Stomach (tissue), 9 donors: ENCODE data around the gene SARS2. TPM values are rescaled to one million over a fixed set of nuclear protein-coding genes. Genes with fewer than 3 reads are reported as not detected.
"Not testable (repeated sequence)": the region's sequence is repeated elsewhere in the genome, so short reads cannot be mapped to it uniquely, and the experiment has no call there.

Source experiments
- DNase-seq, 2 donors: peaks; one replicate each; pipeline versions ENCODE4 v3.0.0 to v3.0.0-alpha.2; 2013 to 2019
- H3K27ac ChIP-seq, 5 donors: fragments of 200-600 bp in 4 of 5; sonication (generic) in 4 of 5; one replicate each; pipeline ENCODE4 v1.5.1; 2013 to 2019; ENCODE audit warnings: mild to moderate bottlenecking in 1 of 5, moderate library complexity in 1 of 5
- H3K27me3 ChIP-seq, 3 donors: fragments of 200-600 bp; sonication (generic); one replicate each; pipeline ENCODE4 v1.5.1; 2017 to 2019; ENCODE audit warnings: mixed run types in 1 of 3
- H3K36me3 ChIP-seq, 4 donors: fragments of 200-600 bp; sonication (generic); 1 replicate in 3 of 4; 2 replicates in 1 of 4; pipeline ENCODE4 v1.5.1; 2016 to 2019
- H3K4me1 ChIP-seq, 4 donors: fragments of 200-600 bp; sonication (generic); one replicate each; pipeline ENCODE4 v1.5.1; 2016 to 2019
- H3K4me3 ChIP-seq, 4 donors: fragments of 200-600 bp; sonication (generic) in 3 of 4; one replicate each; pipeline ENCODE4 v1.5.1; 2016 to 2019; ENCODE audit warnings: mild to moderate bottlenecking in 1 of 4
- H3K9me3 ChIP-seq, 4 donors: fragments of 200-600 bp; sonication (generic); one replicate each; pipeline ENCODE4 v1.5.1; 2016 to 2019
- CTCF ChIP-seq, 7 experiments: fragments of 450-650 bp in 4 of 7; fragments of 200-600 bp in 3 of 7; sonication (generic) in 3 of 7; IDR thresholded peaks; one replicate each; pipeline ENCODE4 v1.5.1; 2016 to 2019; ENCODE audit warnings: antibody characterized with exemption in 7 of 7, control low read depth in 2 of 7, mild to moderate bottlenecking in 1 of 7
- EP300 ChIP-seq: sonication (generic); formaldehyde crosslinking; IDR thresholded peaks from one replicate; pipeline ENCODE4 v1.6.1; 2017; ENCODE audit warnings: antibody characterized with exemption
- POLR2A ChIP-seq, 4 donors: fragments of 450-650 bp; IDR thresholded peaks; one replicate each; pipeline ENCODE4 v1.6.1; 2016; ENCODE audit warnings: antibody characterized with exemption in 4 of 4, control low read depth in 2 of 4, mild to moderate bottlenecking in 1 of 4, moderate library complexity in 1 of 4
- POLR2AphosphoS5 ChIP-seq, 3 donors: sonication (generic); formaldehyde crosslinking; IDR thresholded peaks; one replicate each; pipeline ENCODE4 v1.6.1; 2016; ENCODE audit warnings: antibody characterized with exemption in 3 of 3
- WGBS, 5 donors: extraction: QIAGEN DNeasy Blood & Tissue Kit in 3 of 5; methylation state at CpG; one replicate each; pipeline versions ENCODE4 v1.1.5 to v1.1.7; 2013 to 2018; 5-methylcytosine and 5-hydroxymethylcytosine counted together
- intact Hi-C: fragments of 100-400 bp; cut with DNase I; formaldehyde crosslinking; loops from one replicate; pipeline ENCODE4 v1.15.1; 2023; ENCODE audit warnings: low total_unique reads
- polyA plus RNA-seq, 3 donors: library from polyadenylated mRNA; stranded (reverse); fragments of 200-250 nt; gene quantifications; one replicate each; pipeline ENCODE4 v1.2.3, GENCODE V29; 2013
- total RNA-seq, 5 donors: library from RNA; depleted of rRNA; stranded (reverse); fragments of >200 nt; gene quantifications; one replicate each; pipeline versions ENCODE4 v1.1.0 to v1.2.3, GENCODE V29; 2014 to 2016
- donor health status: healthy with polysubstance abuse.
- donor health status: Bipolar disorder and iron deficiency.
- donor health status: healthy.

SARS2 gene
- total and polyA plus RNA-seq, 8 donors, result 4.9 to 59.4 (median 27.7) TPM; not detected in 1

DNA sequence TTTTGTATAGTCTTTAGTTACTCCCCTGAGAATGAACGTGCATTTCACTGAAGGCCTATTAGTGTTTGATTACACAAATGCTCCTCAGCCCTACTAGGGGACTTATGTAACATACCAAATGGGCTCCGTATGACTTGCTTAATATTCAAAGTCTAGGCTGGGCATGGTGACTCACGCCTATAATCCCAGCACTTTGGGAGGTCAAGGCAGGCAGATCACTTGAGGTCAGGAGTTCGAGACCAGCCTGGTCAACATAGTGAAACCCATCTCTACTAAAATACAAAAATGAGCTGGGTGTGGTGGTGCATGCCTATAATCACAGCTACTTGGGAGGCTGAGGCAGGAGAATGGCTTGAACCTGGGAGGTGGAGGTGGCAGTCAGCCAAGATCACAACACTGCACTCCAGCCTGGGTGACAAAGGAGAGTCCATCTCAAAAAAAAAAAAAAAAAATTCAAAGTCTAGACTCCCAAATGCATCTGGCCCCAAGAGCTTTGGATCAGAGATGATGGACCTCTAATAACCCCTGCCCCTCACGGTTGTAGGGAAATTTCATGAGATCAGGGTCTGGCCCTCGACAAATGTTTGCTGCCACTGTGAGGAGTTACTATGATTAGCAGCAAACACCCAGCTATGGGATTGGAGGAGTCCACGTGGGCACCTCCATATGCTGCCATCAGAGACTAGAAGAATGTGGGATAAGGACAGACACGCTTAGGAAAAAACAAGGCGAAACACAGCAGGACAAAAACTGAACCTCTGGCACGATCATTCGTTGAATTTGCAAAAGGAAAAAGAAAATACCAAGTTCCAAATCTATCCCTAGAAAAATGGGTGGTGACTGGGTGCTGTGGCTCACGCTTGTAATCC lies 40.3 kb upstream of the SARS2 start:
- Histone ChIP-seq H3K27ac (no peak overlapping the region), H3K36me3 (peaks cover 0 to 4% (median 0%) of the 10 kb centered on the region in 4 donors), H3K4me3 (no peak overlapping the region), H3K4me1 (peaks cover 0 to 28% (median 14%) of the 10 kb centered on the region in 4 donors), H3K27me3 (peaks cover 0 to 10% (median 9%) of the 10 kb centered on the region in 3 donors), H3K9me3 (no peaks in the 10 kb centered on the region)
- intact Hi-C loops, result no loop called here
- TF ChIP-seq POLR2A (IDR thresholded peaks at IDR 0.05) (no peak), CTCF (IDR thresholded peaks at IDR 0.05) (no peak), EP300 (no peak), POLR2AphosphoS5 (IDR thresholded peaks at IDR 0.05) (no peak)
- no peak for DNase-seq
- 79 to 83% (median 83%) methylated on average over 12 of the region's 12 CpGs for WGBS, 5 donors

DNA sequence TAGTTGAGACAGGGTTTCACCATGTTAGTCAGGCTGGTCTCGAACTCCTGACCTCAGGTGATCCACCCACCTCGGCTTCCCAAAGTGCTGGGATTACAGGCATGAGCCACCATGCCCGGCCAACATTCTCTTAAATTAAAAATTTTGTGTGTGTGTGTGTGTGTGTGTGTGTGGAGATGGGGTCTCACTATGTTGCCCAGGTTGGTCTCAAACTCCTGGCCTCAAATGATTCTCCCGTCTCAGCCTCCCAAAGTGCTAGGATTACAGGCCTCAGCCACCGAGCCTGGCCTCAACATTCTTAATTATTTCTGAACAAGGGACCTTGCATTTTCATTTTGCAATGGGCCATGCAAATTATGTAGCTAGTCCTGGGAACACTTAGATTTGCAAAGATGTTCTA lies 35.6 kb upstream of the SARS2 start:
- WGBS, 5 donors, result 91 to 99% (median 97%) methylated on average over 5 of the region's 5 CpGs
- Histone ChIP-seq H3K4me1 (peaks cover 0 to 20% (median 5%) of the 10 kb centered on the region in 4 donors), H3K36me3 (peaks cover 0 to 18% (median 0%) of the 10 kb centered on the region in 4 donors)
- intact Hi-C loops, H3K27ac ChIP-seq, H3K4me3 ChIP-seq, H3K9me3 ChIP-seq, H3K27me3 ChIP-seq, DNase-seq: not testable (repeated sequence)

DNA sequence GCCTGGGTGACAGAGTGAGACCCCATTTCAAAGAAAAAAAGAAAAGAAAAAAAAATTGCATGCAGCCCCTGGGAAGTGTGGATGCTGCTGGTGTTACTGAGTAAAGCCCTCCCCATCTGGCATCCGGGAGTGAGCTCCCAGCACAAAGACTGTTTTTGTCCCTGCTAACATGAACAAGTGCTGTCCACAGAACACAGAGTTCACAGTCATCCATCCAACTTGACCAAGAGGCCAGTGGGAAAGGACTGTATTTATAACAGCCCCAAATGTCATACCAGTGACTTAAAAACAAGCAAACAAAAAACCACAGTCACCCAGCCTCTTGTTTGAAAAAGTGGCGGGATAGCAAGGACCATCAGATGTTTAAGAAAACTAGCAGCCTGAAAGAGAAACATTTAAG lies 34.2 kb upstream of the SARS2 start:
- 89 to 97% (median 94%) methylated on average over 2 of the region's 2 CpGs for WGBS, 5 donors

GRCh38 chr19:38959618-38960017 lies 29.1 kb upstream of the SARS2 start:
- H3K4me1 ChIP-seq, result peaks cover 0 to 11% (median 5%) of the 10 kb centered on the region in 4 donors
- WGBS, 5 donors, result 84 to 89% (median 87%) methylated on average over 5 of the region's 5 CpGs
- intact Hi-C loops, result no loop called here
- TF ChIP-seq POLR2A (IDR thresholded peaks at IDR 0.05) (no peak), EP300 (no peak), POLR2AphosphoS5 (IDR thresholded peaks at IDR 0.05) (no peak), CTCF (IDR thresholded peaks at IDR 0.05) (no peak)
- no peak overlapping the region for H3K4me3 ChIP-seq
- no peaks in the 10 kb centered on the region for H3K27me3 ChIP-seq
- H3K9me3 ChIP-seq, result no peaks in the 10 kb centered on the region
- DNase-seq, result no peak
- peaks cover 0 to 24% (median 3%) of the 10 kb centered on the region in 4 donors for H3K36me3 ChIP-seq
- H3K27ac ChIP-seq, result no peak overlapping the region

More for the DNA sequence above, 34.2 kb upstream of the SARS2 start:
- intact Hi-C loops, result no loop called here
- H3K36me3 ChIP-seq, result peaks cover 0 to 18% (median 0%) of the 10 kb centered on the region in 4 donors
- no peak overlapping the region for H3K27ac ChIP-seq
- no peak overlapping the region for H3K4me3 ChIP-seq
- TF ChIP-seq EP300 (no peak), POLR2AphosphoS5 (IDR thresholded peaks at IDR 0.05) (no peak), POLR2A (IDR thresholded peaks at IDR 0.05) (no peak), CTCF (IDR thresholded peaks at IDR 0.05) (no peak)
- peaks cover 0 to 11% (median 5%) of the 10 kb centered on the region in 4 donors for H3K4me1 ChIP-seq
- no peaks in the 10 kb centered on the region for H3K27me3 ChIP-seq
- no peak for DNase-seq
- H3K9me3 ChIP-seq, result no peaks in the 10 kb centered on the region

DNA sequence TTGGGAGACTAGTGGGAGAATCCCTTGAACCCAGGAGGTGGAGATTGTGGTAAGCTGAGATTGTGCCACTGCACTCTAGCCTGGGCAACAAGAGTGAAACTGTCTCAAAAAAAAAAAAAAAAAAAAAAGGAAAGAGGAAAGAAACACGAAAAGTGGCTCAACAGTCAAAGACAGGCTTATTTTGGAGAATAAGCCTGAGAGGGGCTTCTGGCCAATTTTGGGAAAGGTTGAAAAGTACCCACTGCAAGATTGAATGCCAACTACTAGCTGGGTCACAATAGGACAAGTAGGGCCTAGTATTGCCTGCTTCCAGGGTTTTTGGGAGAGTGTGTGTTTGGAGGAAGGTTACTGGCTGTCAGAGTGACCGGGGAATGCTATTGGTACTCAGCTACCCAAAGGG lies 27.7 kb upstream of the SARS2 start:
- Histone ChIP-seq H3K4me3 (no peak overlapping the region), H3K36me3 (peaks cover 0 to 14% (median 5%) of the 10 kb centered on the region in 4 donors), H3K27me3 (no peaks in the 10 kb centered on the region), H3K4me1 (peaks cover 0 to 11% (median 5%) of the 10 kb centered on the region in 4 donors), H3K9me3 (no peaks in the 10 kb centered on the region), H3K27ac (no peak overlapping the region)
- WGBS, 5 donors, result 86 to 100% (median 93%) methylated on average over 2 of the region's 2 CpGs
- intact Hi-C loops, result no loop called here
- no peak for DNase-seq
- TF ChIP-seq CTCF (IDR thresholded peaks at IDR 0.05), result no peak
